ENCODE measurements around the gene MYO3B.
"Not testable (repeated sequence)": the region's sequence is repeated elsewhere in the genome, so short reads cannot be mapped to it uniquely, and the experiment has no call there.

Gene MYO3B

GRCh38 chr2:170425281-170425751, 247.4 kb downstream of the MYO3B start:
- no peak for DNase-seq (ENCODE audit: low spot score)

- DNase-seq (ENCODE audit: low spot score), result no peak
Measured at GRCh38 chr2:170428868-170429267, 250.9 kb downstream of the MYO3B start.

DNA sequence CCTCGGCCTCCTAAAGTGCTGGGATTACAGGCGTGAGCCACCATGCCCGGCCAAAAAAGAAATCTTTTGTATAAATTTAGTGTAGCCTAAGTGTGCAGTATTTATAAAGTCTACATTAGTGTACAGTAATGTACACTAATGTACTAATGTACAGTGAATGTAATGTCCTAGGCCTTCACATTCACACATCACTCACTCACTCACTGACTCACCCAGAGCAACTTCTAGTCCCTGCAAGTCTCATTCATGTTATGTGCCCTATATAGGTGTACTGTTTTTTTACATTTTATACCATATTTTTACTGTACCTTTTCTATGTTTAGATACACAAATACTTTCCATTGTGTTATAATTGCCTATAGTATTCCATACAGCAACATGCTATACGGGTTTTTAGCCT, 254.9 kb downstream of the MYO3B start:
- DNase-seq (ENCODE audit: low spot score), result no peak

DNA sequence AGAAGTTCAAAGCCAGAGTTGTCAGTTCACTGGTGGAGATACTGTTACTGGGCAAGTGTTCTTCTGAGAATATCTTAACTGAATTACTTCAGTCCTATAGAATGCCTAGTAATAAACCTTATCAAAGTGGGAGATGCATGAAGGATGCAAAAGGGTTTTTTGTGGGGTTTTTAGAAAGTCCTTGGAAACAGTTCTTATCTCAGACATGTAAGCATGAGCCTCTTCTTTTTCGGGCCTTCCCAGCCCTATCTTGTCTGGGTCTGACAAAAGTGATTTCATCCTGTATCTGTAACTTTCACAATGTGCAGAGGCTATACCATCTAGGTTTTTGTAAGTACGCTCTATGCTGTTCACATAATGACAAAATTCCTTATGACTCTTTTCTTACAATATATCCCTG, 255.5 kb downstream of the MYO3B start:
- no peak for DNase-seq (ENCODE audit: low spot score)

GRCh38 chr2:170434396-170434795, 256.4 kb downstream of the MYO3B start:
- DNase-seq (ENCODE audit: low spot score), result not testable (repeated sequence)

DNA sequence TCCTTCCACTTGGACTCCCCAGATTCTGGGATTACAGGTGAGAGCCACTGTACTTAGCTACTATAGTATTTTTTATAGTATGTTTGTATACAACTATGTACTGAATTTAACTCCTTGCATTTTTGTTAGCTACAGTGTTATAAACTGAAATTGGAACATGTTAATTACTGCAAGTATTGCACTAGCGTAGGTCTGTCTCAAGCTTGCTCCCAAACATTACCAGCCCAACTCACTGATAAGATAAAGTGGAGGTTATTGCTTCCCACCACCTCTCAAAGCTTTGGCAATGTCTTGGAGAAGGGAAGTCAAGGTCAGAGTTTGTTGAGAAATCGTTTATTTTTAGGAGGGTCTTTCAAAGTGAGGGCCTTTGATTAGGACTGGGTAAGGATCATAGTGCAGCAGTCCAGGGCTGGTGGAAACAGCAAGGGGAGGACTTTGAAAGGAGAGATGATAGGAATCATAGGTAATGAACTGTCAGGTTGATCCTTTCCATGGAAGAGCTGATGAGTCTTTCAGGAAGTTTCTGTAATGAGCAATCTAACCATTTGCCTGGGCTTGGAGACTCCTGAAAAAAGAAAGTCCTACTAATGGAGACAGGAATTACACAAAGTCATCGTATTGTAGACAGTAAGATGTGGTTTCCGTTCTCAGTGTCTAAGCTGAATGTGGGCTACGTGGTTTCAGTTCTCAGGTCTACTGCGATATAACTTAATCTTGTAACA, 257.1 kb downstream of the MYO3B start:
- DNase-seq (ENCODE audit: low spot score), result no peak

- DNase-seq (ENCODE audit: low spot score), result no peak
Measured at GRCh38 chr2:170436077-170436943, 258.4 kb downstream of the MYO3B start.

DNA sequence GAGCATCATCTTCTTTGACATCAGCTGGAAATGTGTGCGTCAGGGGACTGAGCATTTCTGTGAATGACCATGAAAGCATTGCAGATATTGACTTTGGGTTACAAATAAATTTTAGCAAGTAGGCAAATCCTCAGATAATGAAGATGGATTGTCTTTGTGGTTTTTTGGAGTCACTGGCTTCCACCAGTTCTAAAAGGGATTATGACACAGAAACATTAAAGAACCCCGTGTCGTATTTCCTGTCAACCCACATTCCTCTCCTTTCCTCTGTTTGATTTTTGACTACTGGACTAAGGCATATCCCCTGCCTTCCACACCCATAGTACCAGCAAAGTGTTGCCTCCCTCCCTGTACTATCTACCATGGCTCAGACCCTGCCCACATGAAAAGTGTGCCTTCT, 268.1 kb downstream of the MYO3B start:
- DNase-seq (ENCODE audit: low spot score), result no peak

- DNase-seq (ENCODE audit: low spot score), result no peak
Measured at GRCh38 chr2:170449034-170449433, 271.1 kb downstream of the MYO3B start.

DNA sequence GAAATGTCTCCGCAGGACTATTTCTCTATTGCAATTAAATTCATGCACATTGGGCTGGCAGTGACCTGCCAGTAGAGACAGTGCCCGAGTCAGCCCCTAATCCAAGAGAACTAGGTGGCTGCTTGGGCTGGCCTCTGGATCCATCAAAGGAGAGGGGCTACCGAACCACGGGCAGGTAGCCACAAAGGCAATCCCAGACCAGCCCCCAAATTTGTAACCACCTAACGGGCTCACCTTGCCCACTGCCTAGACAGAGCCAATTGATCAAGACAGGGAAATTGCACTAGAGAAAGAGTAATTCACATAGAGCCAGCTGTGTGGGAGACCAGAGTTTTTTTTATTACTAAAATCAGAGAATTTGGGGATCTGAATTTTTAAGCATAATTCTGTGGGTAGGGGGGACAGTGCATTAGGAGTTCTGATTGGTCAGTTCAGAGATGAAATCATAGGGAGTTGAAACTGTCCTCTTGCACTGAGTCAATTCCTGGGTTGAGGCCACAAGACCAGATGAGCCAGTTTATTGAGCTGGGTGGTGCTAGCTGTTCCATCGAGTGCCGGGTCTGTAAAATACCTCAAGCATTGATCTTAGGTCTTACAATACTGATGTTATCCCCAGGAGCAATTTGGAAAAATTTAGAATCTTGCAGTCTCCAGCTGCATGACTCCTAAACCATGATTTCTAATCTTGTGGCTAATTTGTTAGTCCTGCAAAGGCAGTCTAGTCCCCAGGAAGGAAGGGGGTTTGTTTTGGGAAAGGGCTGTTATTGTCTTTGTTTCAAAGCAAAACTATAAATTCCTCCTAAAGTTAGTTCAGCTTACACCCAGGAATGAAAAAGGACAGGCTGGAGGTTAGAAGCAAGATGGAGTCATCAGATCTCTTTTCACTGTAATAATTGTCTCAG, 276.8 kb downstream of the MYO3B start:
- no peak for DNase-seq (ENCODE audit: low spot score)

DNA sequence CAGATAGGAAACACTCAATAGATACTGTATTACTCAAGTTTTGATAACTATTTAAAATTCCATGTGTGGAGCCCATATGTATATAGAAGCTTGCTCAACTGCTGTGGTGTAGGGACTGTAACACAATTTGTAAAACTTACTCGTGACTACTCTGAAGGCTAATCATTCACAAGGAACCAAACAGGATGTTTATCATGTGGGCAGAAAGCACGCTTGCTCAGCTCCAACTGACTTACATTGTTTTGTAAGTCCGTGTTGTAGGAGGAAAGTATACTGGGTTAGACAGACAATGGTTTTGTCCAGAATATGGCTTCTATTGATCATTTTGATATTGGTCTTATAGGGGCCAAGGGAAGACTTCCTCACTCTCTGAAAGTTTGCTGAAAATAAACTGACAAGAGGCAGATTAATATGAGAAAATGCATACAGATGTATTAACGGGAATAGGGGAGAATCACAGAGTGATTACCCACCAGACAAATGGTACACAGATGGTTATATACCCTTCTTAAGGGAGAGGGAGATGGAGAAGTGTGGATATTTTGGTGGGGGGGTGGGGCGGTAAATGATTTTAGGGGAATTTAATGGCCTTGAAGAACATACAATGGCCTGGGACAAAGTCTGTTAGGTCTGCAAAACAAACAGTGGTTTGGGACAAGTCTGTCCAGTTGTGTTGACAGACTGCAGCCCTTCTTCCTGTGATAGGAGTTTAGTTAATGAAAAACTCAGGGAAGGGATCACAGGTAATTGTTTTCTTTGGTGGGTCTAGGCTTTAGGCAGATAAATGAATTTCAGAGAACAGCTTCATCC, 277.9 kb downstream of the MYO3B start:
- no peak for DNase-seq (ENCODE audit: low spot score)

DNA sequence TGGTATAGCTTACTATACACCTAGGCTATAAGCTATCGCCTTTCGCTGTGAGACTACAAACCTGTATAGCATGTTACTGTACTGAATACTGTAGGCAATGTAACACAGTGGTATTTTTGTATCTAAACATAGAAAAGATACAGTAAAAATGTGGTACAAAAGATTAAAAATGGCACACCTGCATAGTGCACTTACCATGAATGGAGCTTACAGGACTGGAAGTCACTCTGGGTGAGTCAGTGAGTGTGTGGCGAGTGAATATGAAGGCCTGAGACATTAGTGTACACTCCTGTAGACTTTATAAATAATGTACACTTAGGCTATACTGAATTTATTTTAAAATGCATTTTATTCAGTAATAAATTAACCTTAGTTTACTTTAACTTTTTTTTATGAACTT, 279.0 kb downstream of the MYO3B start:
- no peak for DNase-seq (ENCODE audit: low spot score)

- no peak for DNase-seq (ENCODE audit: low spot score)
Measured at GRCh38 chr2:170457742-170458141, 279.8 kb downstream of the MYO3B start.

- no peak for DNase-seq (ENCODE audit: low spot score)
Measured at GRCh38 chr2:170461889-170462288, 283.9 kb downstream of the MYO3B start.

DNA sequence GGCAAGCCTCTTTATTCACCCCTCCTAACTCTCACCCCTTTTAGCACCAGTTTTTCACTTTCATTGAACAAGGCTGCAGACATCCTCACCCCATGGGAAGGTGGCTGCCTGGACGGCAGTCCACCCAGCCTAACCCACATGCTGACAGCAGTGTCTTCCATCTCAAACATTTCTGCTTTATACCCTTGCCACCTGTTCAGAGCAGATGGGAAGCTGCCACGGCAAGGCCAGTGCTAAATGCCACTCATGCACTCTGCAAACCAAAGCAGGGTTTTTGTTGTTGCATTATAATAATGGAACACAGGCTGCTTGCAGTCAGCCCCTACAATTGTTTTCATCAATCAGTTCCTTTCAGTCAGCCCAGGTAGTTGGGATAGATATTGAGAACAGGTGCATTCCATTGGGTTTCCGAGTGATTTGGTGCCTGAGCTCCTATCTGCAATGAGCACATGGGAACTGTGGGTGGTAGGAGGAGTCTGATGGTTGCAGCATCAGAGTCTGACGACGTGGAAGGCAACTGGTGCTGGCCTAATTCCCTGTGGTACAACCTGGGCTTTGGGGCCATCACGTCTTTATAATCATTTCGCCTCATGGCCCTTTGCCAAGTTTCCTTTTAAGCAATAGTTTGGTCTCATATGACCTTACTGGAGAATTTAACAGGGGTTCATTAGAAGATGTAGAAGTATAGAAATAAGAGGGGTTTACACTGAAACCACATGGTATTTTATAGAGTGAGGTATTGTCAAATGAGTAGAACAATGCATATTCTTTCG, 284.7 kb downstream of the MYO3B start:
- DNase-seq (ENCODE audit: low spot score), result no peak

DNA sequence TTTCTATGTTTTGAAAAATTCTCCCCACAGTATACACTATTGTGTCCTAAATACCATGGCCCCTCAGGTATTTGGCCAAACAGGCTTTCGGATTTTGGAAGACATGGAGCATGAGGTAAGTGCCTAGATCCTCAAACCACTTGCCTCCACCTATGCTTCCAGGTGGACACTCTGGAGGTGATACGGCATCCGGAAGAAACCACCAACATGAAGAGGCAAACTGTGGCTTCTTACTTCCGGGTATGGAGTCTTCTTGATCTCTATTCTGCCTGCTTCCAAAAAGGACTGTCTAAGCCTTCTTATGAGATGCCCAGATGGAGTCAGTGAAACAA, 285.2 kb downstream of the MYO3B start:
- DNase-seq (ENCODE audit: low spot score), result no peak

DNA sequence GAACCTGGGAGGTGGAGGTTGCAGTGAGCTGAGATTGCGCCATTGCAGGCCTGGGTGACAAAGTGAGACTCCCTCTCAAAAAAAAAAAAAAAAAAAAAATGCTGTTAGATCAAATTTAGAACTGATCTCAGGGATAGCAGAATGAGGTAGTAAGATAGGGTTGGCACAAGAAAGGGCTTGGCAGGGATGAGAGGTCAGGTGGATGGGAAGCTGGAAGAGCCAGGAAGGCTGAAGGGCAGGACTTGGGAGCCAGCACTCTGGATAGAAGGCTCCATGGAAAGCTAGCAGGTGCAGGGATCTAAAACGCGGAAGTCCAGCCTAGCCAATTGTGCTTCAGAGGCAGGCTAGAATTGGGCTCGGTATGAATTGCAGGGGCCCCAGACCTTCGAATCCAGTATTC, 286.3 kb downstream of the MYO3B start:
- no peak for DNase-seq (ENCODE audit: low spot score)

GRCh38 chr2:170465241-170465640, 287.3 kb downstream of the MYO3B start:
- no peak for DNase-seq (ENCODE audit: low spot score)

DNA sequence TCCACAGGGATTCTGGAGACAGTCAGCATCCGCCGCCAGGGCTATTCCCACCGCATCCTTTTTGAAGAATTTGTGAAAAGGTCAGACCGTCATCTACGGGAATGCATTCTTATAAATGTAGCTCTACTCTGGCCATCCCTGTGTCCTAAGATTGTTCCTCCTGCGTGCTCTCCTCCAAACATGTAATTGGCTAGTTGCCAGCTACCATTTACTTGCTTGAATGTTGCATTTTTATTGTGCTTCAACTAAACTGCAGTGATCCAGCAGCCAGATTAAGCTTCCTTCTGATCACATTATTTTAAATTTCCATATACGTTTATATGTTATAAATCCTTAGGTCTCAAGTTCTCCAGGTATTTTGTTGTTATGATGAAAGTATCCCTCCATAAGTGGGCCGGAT, 288.7 kb downstream of the MYO3B start:
- DNase-seq (ENCODE audit: low spot score), result no peak

GRCh38 chr2:170467568-170468422, 289.8 kb downstream of the MYO3B start:
- DNase-seq (ENCODE audit: low spot score), result no peak
